HT-29 (cell line): ENCODE data around the gene KBTBD6. TPM values are rescaled to one million over a fixed set of nuclear protein-coding genes. Genes with fewer than 3 reads are reported as not detected.
A peak's percentile ranks its signal among the peaks of the same experiment; 100 is the strongest.
"Not testable (repeated sequence)": the region's sequence is repeated elsewhere in the genome, so short reads cannot be mapped to it uniquely, and the experiment has no call there.

Source experiments
- DNase-seq: peaks from one replicate; pipeline ENCODE4 v3.0.0-alpha.2; 2015; ENCODE audit warnings: low spot score
- small RNA-seq: library from RNA; depleted of rRNA; stranded (forward); fragments of <200 nt; gene quantifications from one replicate; pipeline ENCODE3, GENCODE V24; 2014
- total RNA-seq: library from RNA; depleted of rRNA; stranded (reverse); fragments of >200 nt; shearing (Covaris generic); gene quantifications from 2 replicates; pipeline ENCODE4 v1.2.3, GENCODE V29; 2014; rRNA removed

Gene KBTBD6
- total RNA-seq, 1 experiment from 2014 or later, result 5.6 TPM

DNA sequence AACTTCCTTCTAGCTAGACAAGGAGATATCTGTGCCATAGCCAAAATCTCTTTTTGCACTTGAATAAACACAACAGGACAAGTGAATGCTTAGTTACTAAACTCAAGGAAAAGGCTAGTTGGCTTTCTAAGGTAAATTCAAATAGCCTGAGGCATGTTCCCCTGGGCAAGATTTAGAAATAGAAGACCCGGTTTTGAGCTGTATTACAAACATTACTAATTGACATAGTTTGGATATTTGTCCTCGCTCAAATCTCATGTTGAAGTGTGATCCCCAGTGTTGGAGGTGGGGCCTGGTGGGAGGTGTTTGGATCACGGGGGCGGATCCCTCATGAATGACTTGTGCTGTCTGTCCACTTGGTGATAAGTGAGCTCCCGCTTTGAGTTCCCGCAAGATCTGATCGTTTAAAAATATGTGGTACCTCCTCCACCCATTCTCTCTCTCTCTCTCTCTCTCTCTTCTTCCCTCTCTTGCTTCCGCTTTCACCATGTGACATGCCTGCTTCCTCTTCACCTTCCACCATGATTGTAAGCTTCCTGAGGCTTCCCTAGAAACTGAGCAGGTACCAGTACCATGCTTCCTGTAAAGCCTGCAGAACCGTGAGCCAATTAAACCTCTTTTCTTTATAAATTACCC lies 3.9 kb upstream of the KBTBD6 start:
- DNase-seq, result no peak

DNA sequence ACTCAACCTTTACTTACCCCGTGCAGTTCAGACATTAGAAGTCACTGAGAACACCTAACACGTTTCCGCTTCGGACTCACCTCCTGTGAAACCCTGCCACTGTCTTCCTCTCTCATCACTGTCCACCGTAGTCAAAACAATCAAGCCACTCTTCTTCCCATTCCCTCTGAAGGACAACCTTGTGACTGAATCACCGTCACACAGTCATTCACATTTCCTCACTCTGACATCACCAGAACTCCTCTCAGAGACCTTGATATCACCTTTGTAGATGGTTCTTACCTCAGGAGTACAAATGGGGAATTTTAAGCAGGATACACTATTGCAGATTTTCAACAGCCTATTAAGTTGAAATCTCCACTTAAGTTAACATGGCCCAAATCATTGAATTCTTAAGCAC lies 1.3 kb upstream of the KBTBD6 start:
- DNase-seq, result no peak

DNA sequence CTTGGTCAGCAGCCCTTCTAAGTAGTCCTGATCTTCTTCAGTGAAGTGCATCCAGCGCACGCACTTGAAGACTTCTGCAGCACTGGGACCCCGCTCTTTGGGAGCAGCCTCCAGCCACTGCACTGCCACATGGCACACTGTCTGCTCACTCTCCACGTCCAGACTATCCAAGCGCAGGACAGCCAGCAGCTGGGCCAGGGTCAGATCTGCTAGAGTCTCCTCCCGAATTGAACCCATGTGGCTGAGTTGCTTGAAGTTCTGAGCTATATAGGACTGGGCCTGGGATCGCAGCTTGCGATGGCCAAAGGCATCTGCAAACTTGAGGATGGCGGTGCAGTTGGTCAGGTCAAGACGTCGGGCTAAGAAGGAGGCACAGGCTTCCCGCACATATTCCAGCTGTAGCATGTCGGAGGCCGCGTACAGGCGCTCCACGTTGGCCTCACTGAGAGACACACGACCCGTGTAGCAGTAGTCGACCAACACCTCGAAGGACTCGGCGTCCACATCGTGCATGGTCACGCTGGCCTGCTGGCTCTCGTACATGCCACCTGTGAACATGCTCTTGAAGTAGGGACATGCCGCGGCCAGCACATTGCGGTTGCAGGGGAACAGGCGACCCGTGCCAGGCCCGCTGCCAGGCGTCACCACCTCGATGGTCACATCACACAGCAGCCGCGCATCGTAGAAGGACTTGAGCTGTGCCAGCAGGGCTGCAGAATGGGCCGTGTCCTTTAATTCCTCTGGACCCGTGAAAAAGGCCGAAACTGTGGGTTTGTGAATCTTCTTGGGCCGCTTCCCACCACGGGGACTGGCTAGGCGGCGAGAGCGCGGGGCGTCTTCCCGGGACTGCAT lies 716 bp downstream of the KBTBD6 start:
- not testable (repeated sequence) for DNase-seq

DNA sequence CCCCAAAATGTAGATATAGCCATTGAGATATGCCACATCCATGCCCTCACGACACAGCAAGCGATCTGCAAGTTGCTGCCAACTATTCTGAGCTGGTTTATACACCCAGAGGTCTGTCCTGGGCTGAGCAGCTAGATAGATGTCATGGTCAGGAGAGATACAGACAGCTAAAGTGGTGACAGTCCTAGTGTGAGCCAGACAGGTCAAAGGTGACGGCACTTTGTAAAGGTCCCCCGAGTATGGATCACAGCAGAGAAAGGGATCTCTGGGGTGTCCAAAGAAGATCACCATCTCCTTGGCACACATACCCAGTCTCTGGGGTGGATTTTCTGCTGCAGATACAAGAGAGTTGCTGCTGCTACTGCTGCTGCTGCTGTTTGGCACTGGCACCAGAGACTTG lies 1.4 kb downstream of the KBTBD6 start:
- not testable (repeated sequence) for DNase-seq

DNA sequence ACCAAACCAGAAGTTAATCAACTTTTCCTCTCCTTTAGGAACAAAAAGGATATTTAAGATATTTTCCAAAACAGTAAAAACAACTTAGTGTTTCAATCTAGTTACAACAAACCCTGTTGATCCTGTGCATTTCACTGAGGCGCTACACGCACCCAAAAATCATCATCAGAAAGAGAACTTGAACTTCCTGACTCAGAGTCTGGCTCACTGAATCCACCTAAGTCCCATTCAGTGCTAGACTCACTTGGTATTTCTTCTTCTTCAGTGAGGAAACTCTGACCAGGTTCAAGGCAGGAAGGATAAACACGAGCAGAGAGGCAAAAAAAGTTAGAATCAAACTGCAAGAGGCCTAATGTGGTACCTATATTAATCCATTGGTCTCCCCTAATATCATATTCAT lies 2.2 kb downstream of the KBTBD6 start:
- DNase-seq, result no peak

DNA sequence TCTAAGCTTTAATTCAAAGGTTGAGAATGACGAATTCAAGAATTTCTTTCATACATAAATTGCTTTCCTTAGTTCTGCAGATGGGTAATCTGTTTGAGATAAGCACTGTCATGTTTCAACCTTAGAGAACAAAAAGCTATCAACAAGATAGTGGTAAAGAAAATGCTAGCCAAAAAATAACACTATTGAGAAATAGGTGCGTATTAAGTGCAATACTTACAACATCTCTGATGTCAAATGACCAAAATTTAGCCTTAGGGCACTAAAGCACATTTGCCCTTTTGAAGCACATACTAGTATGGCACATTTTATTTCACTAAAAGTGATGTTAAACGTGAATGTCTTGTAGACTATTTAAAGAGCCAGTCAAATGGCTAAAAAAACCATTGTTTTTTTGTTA lies 4.9 kb downstream of the KBTBD6 start:
- no peak for DNase-seq

DNA sequence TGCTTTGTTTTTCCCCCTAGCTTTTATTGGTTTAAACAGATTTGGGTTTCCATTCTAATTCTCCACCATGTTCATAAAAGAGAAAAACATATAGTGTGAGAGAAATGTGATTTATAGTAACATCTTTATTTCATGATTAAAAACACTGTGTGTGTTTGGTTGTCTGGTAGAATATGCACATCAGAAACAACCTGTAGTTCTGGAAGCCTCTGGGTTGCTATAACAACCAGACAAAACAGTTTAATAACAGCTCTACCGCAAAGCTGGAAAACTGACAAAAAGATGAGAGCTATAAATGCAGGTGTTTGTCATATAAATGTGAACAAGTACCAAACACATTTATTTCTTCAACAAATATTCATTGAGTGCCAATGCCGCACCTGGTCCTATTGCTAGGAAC lies 9.8 kb downstream of the KBTBD6 start:
- DNase-seq, result peak; percentile 72

DNA sequence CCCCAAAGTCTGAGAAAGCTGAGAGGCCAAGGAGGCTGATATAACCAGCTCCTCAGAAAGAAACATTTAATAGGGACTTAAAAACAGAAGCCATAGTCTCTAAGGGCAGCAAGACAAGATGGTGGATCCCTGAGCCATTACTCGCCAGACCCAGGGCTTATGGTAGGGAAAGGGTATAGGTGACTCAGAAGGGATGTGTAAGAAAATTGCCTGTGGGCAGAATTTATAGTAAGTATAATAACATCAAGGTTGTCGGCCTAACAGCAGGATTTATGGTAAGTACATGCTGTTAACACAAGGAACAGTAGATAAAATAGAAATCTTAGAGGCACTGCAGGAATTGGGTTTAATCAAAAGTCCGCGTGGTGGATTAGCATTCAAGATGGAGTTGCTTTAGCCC lies 14.7 kb downstream of the KBTBD6 start:
- DNase-seq, result no peak

DNA sequence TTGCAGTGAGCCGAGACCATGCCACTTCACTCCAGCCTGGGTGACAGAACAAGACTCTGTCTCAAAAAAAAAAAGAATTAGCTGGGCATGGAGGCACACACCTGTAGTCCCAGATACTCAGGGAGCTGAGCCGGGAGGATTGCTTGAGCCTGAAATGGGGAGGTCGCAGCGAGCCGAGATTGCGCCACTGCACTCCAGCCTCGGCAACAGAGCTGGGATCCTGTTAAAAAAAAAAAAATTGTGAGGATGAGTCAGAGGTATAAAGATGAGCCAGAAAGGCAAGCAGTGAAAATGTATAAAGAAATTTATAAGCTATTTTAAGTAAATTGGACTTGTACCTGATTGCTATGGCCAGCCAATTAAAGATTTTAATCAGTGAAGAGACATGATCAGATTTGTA lies 21.1 kb downstream of the KBTBD6 start:
- DNase-seq, result no peak

DNA sequence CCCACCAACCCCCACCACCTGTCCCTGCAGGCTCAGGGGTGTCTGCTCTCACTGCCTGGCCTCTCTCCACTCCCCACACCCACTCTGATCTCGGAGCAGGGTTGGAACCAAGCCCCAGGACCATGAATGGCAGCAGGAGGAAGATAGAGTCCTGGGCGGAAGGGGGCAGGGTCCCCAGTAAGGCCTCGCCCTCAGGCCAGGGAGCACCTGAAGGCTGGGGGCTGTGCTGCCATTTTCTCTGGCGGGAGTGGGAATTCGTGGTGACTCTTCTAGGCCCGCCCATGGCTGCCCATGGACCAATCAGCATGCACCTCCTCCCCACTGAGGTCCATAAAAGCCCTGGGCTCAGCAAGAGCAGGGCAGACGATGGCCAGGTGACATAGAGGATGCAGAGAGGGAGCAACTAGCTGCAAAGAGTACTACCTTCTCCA lies 25.0 kb downstream of the KBTBD6 start:
- peak; percentile 17 for DNase-seq

DNA sequence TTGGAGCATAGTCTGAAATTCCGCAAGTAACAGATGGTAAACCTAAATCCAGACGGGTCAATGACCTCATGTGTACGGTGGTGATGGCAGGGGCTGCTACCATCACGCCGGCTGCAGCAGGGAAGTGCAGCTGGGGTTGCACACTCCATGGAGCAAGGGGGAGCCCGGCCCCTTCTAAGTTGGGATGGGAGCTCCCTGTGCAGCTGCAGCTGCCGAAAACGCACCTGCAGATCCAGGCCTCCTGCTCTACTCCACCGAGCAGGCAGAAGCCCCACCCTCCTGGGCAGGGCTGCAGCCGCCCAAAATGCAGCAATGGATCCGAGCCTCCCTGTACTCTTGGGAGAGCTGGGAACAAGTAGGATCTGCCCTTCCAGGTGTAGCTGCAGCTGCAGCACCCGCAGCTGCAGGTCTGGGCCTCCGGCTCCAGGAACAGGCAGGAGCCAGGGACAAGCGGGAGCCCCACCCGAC lies 25.5 kb downstream of the KBTBD6 start:
- DNase-seq, result no peak

DNA sequence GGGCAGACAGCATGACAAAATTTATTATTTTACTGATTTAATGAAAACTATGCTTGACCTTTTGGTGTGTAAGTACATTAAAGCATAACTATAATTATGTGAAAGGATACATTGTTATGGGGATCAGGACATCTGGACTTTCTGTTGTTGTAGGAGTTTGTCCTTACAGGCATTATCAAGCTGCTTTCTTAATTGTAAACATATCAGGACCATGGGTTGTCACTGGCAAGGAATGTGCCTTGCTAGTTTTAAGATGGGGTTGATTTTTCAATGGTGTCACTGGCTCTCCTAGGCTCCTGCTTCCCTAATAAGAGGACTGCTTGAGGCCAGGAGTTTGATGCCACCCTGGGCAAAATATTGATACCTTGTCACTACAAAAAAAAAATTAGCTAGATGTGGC lies 32.6 kb downstream of the KBTBD6 start:
- DNase-seq, result no peak

DNA sequence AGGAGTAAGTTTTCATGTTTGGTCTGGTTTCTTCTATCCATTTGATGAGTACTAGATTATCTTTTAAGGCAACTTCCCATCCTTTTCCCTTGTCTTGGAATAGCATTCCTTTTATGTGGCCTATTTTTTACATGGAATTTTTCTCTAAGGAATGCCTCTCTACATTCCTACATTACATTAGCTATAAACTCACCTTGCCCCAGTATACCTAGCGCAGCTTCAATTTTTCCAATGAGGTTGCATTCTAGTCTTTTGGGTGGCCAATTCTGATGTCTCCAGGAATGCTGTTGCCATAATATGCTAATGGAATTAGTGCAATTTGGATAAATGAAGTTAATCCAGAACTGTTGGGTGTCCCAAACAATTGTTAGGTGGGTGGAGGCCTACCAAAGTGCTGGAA lies 33.8 kb downstream of the KBTBD6 start:
- DNase-seq, result no peak

DNA sequence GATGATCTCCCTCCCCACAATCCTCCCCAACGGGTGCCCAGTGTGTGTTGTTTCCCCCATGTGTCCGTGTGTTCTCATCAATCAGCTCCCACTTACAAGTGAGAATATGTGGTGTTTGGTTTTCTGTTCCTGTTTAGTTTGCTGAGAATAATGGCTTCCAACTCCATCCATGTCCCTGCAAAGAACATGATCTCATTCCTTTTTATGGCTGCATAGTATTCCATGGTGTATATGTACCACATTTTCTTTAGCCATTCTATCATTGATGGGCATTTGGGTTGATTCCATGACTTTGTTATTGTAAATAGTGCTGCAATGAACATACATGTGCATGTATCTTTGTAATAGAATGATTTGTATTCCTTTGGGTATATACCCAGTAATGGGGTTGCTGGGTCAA lies 36.9 kb downstream of the KBTBD6 start:
- DNase-seq, result not testable (repeated sequence)

DNA sequence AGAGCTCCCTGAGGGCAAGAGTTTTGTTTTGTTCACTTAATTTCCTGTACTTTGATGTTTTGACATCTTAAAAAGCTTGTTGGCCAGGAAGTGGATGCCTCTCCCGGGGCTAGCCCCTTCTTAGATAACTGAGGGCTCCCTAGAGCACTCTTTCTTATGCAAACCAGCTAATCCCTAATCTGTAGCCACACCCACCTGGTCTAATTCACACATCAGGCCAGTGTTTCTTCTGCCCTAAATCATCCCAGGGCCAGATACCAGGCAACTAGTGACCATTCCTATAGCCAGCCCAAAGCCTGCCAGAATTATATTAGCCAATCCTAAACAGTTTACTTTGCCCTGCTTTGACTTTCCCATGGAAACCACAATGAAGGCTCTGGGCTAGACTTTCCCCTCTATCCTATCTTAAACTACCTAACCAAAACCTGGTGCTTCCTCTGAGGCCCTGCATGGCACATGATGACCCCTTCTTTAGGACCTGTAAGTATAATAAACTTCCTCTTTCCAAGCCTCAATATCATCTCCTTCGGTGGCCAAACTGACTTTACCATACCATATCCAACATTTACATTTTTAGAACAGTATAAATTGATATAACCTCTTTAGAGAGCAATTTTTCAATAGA lies 46.5 kb downstream of the KBTBD6 start:
- no peak for DNase-seq

DNA sequence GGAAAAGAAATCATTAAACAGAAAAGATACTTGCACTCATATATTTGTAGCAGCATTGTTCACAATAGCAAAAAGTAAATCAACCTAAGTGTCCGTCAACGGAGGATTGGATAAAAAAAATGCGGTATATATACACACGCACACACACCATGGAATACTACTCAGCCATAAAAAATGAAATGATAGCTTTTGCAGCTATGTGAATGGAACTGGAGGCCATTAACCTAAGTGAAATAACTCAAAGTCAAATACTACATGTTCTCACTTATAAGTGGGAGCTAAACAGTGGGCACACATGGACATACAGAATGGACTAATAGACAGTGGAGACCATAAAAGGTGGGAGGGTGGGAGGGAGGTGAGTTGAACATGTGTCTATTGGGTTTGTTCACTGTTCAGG lies 52.9 kb downstream of the KBTBD6 start:
- DNase-seq, result no peak

Small RNAs within 50 kb of the gene (small RNA-seq; reads per million reads assigned to genes)
- gene MIR3168 (not detected), gene RN7SL597P (not detected)

Other genes starting within 250 kb of the KBTBD6 start
- gene ELF1, start 113.5 kb downstream of the KBTBD6 start, total RNA-seq, result 41.9 and 46.5 TPM in 2 replicates
- gene WBP4, start 71.3 kb downstream of the KBTBD6 start, total RNA-seq, result 3.7 and 5.4 TPM in 2 replicates
- gene KBTBD7, start 61.8 kb upstream of the KBTBD6 start, total RNA-seq, result 6.3 and 7.4 TPM in 2 replicates
- gene MTRF1, start 130.8 kb upstream of the KBTBD6 start, total RNA-seq, result 10.7 and 10.9 TPM in 2 replicates
- gene NAA16, start 178.5 kb upstream of the KBTBD6 start, total RNA-seq, result 8.0 and 10.9 TPM in 2 replicates